Measurements from ENCODE around the gene TEPSIN. TPM values are rescaled to one million over a fixed set of nuclear protein-coding genes. Genes with fewer than 3 reads are reported as not detected.

TEPSIN gene
- total RNA-seq, 1 experiment from 2014 or later: 38.8 TPM

- peak; percentile 100 for DNase-seq
- no peaks in the 10 kb centered on the region for H3K9me3 ChIP-seq (ENCODE audit: control insufficient read depth, low read depth, low read length)
- peaks cover 14% of the 10 kb centered on the region for H3K23me2 ChIP-seq (ENCODE audit: insufficient read length, low read depth, low read length, poor library complexity, severe bottlenecking)
- no peak within 1 kb of the TSS for H2BK120ac ChIP-seq (ENCODE audit: low read depth, low read length, poor library complexity, severe bottlenecking)
- H4K5ac ChIP-seq (ENCODE audit: insufficient read length, low read depth, low read length): no peak within 1 kb of the TSS
- no peak within 1 kb of the TSS for H3K4ac ChIP-seq (ENCODE audit: low read depth, low read length)
- H3K14ac ChIP-seq (ENCODE audit: insufficient read depth, low read length): peak within 1 kb of the TSS; percentile 64
- TF ChIP-seq, protein P1, sequence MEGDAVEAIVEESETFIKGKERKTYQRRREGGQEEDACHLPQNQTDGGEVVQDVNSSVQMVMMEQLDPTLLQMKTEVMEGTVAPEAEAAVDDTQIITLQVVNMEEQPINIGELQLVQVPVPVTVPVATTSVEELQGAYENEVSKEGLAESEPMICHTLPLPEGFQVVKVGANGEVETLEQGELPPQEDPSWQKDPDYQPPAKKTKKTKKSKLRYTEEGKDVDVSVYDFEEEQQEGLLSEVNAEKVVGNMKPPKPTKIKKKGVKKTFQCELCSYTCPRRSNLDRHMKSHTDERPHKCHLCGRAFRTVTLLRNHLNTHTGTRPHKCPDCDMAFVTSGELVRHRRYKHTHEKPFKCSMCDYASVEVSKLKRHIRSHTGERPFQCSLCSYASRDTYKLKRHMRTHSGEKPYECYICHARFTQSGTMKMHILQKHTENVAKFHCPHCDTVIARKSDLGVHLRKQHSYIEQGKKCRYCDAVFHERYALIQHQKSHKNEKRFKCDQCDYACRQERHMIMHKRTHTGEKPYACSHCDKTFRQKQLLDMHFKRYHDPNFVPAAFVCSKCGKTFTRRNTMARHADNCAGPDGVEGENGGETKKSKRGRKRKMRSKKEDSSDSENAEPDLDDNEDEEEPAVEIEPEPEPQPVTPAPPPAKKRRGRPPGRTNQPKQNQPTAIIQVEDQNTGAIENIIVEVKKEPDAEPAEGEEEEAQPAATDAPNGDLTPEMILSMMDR (conservative IDR thresholded peaks at IDR 0.05): no peak
- Mint-ChIP-seq H3K9me3 (no peaks in the 10 kb centered on the region; a peak in 1 of 5 replicates), H3K4me3 (peak within 1 kb of the TSS; percentile 69 to 83), H3K27me3 (ENCODE audit: low read depth) (peaks cover 20% of the 10 kb centered on the region), H3K4me1 (peaks cover 15% of the 10 kb centered on the region in 2 experiments), H3K36me3 (ENCODE audit: insufficient read depth in 1 of 3, low read depth in 3 of 3) (peaks cover 0 to 11% (median 6%) of the 10 kb centered on the region in 3 experiments), H3K27ac (peak within 1 kb of the TSS; percentile 18 to 93 (median 63); a peak in 4 of 7 replicates)
- H3K27ac ChIP-seq (ENCODE audit: insufficient read length, low read depth, low read length): no peak within 1 kb of the TSS
- no peaks in the 10 kb centered on the region for H4K20me1 ChIP-seq (ENCODE audit: control insufficient read depth, insufficient read depth, insufficient read length)
- no peak within 1 kb of the TSS for H2AK5ac ChIP-seq (ENCODE audit: insufficient read length, low read length)
- peak within 1 kb of the TSS; percentile 63 for H3K18ac ChIP-seq (ENCODE audit: insufficient read length, low read depth, low read length)
- H3K56ac ChIP-seq (ENCODE audit: insufficient read length, low read depth, low read length): no peak within 1 kb of the TSS
- H3T11ph ChIP-seq (ENCODE audit: low read length): no peak within 1 kb of the TSS
- no peaks in the 10 kb centered on the region; the same call in 1 of the 2 replicates for H3K4me1 ChIP-seq (ENCODE audit: insufficient read depth, low read length)
- WGBS (ENCODE audit: extremely low coverage, insufficient read length, low lambda C conversion rate): no CpG with 5 or more reads among the region's 79 CpGs
- no peak within 1 kb of the TSS for H4K8ac ChIP-seq (replicated peaks; ENCODE audit: insufficient read length, low read depth, low read length)
- H3K9ac ChIP-seq (ENCODE audit: extremely low read depth, insufficient read length, low read length): peak within 1 kb of the TSS; percentile 21
- H3K79me1 ChIP-seq (ENCODE audit: insufficient read depth, low read depth, low read length, poor library complexity, severe bottlenecking): peaks cover 6% of the 10 kb centered on the region
- H3K23ac ChIP-seq (ENCODE audit: insufficient read length, low read depth, low read length): no peak within 1 kb of the TSS
- H2BK20ac ChIP-seq (ENCODE audit: low read depth, low read length, poor library complexity, severe bottlenecking): no peak within 1 kb of the TSS
- no peaks in the 10 kb centered on the region for H3K27me3 ChIP-seq (ENCODE audit: insufficient read depth, low read length)
- no peak within 1 kb of the TSS for H2BK12ac ChIP-seq (ENCODE audit: insufficient read length, low read depth, low read length)
- no peak within 1 kb of the TSS for H4K91ac ChIP-seq (ENCODE audit: insufficient read length, low read depth, low read length)
- no peaks in the 10 kb centered on the region for H3K79me2 ChIP-seq (ENCODE audit: insufficient read depth, low read length)
- no peak within 1 kb of the TSS for H2BK15ac ChIP-seq (ENCODE audit: low read depth, low read length)
- peak within 1 kb of the TSS; percentile 80 for H3K4me2 ChIP-seq (ENCODE audit: insufficient read depth, insufficient read length, low read length)
- H2BK5ac ChIP-seq (ENCODE audit: insufficient read length, low read length): no peak within 1 kb of the TSS
- H2AFZ ChIP-seq (ENCODE audit: low read length): no peak within 1 kb of the TSS
Observed at GRCh38 chr17:81222906-81223761, 15.7 kb downstream of the TEPSIN start, which contains the start of gene CEP131. Gene CEP131, minus strand, starts transcription at chr17:81222965. Its CDS starts 2,909 bp downstream, at chr17:81220056.
